Measurements from ENCODE around the gene HSDL2.
"Not testable (repeated sequence)": the region's sequence is repeated elsewhere in the genome, so short reads cannot be mapped to it uniquely, and the experiment has no call there.

HSDL2 gene

DNA sequence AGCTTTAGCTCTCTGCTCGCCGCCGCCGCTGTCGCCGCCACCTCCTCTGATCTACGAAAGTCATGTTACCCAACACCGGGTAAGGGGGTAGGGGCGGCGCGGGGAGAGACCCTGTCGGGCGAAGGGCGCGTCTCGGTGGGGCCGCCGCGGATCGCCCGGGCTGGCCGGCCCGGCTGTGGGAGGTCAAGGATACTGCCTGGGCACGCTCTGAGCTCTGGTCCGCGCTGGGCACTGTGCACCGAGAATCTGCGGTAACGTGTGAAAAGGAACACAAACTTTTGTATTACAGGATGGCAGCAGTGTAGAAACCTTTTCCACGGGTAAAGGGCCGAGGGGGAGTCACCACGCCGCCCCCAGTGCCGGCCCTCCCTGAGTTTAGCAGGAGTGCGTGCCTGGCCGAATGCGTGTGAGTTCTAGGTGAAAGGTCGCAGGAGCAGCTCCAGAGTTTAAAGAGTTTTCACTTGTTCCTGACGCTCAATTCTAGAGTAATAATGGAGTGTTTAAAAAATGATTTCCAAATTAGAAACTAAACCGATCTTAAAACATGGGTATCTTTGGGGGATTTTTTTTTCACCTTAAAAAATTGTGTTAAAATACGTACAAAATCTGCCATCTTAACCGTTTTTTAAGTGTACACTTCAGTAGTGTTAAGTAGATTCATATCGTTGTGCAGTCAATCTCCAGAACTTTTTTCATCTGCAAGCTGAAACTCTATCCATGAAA, at the start of gene HSDL2:
HSDL2 (plus strand) TSS at position 7 of the 723 bp plus-strand sequence; CDS start at position 63, 56 bp downstream.
- no peak for DNase-seq

DNA sequence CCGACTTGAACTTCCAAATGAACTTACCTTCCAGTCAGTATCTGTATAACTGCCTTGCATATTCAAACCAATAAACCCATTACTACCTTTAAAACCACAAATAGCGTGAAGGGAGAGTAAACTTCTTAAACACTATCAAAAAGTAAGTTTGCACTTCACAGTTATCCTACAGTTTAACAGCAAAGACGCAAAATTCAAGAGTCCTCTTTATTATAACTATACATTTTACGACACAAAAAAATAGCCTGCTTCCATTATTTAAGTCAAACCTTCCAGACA, 48.3 kb upstream of the HSDL2 start:
- DNase-seq: no peak

DNA sequence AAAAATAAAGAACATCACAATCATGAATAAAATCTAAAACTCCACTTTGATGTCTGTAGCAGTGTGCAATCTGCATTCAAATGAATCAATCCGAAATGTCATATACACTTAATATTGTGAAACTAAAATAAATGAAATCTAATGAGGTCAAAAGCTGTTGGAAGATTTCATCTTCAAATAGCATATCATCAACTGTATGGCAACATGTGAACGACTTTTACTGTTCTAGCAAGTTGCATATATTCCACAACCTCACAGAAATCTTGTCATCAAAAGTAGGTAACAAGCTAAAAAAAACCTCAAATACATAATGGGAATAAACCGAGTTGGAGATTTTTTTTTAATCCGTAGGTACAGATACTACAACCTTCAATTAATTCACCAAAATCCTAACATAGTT, 47.7 kb upstream of the HSDL2 start:
- no peak for DNase-seq

DNA sequence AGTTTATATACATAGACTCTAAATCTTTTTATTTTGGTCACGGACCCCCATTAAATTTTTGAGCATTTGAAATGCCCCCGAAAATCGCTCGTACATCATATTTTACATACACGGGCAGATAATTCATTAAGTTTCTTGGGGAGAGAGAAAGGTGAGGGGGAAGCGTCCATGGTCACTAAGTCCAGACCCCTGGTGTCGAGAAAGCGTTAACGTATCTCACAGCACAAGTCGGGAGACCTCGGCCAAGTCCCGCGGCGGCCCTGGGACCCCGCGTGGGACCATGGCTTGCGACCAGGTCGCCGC, 47.3 kb upstream of the HSDL2 start:
- no peak for DNase-seq

DNA sequence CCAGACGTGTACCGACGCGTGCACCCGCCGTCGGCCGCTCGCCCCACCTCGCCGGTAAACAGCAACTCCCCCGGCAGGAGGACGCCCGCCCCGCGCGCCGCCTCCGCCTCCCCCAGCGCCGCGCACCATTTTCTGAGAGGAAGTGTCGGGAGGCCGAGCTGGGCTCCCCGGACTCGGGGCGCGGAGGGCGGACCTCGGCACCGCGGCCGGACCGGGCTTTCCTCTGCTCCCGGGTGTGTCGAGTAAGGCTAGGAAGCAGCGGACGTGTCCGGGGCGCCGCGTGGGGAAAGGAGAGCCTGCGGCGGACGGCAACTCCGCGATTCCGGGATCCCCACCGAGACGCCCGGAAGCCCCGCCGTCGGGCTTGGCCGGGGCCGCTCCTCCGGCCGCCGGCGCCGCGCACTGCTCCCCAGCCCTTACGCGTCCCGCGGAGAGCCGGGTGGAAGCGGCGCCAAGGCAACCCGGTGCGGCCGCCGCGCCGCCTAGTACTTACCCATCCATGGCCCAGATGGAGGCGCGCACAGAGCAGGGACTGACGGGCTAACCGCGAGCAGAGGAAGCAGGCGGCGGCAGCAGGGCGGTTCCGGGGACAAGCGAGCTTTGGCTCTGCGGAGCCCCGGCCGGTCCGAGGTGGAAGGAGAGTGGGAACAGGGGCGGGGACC, 46.8 kb upstream of the HSDL2 start, which contains the start of gene PTBP3:
PTBP3 (minus strand) TSS at position 643 of the 662 bp plus-strand sequence. CDS start 35,754 bp downstream, outside the sequence.
- no peak for DNase-seq

DNA sequence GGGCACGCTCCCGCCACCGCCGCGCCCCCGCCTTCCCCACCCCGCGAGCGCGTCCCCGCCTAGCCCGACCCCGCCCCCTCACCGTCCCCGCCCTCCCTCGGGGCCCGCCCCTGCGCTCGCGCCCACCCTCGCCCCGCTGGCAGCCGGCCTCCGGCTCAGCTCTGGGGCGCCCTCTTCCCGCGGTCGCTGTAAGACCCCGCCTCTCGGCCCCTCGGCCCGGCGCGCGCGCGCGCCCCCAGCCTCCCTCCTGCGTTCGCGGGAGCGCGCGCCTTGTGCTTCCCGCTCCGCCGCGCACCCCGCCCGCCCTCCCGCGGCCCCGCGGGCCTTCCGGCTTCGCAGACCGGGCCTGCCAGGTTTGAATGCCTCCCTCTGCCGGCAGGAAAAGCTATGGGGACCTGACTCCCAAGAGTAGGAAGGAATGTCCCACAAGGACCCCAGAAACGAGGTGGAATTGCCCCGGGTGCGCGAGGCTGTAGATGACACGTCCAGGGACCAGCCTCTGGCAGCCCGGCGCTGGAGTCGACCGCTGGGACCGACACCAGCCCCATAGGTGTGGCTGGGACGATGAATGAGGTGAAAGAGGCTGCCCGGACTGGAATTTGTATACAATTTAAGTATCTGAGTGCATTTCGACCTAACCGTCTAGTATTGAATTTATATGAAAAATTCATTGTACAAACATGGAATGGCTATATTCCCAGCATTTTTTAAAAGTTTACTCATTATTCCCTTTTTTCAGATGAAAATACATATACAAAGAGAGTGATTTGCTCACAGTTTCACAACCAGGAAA, 46.1 kb upstream of the HSDL2 start:
- peak; percentile 43 for DNase-seq

DNA sequence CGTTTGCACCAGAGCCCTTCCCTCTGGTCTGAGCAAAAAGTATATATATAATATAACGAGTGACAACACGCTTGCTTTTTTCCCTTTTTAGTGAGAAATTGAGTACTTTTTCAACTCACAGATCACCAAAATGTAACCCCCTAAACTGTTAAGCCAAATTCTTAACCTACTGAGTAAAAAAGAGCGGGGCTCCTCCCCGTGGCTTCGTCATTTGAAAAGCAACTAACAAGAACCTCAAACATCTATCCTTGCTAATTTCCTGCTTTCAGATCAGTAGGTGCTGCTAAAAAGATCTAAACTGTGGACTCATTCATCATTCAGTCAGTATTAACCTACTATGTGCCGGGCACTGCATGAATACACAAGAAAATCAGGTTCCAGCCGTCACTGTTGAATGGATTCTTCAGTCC, 45.5 kb upstream of the HSDL2 start:
- DNase-seq: no peak

DNA sequence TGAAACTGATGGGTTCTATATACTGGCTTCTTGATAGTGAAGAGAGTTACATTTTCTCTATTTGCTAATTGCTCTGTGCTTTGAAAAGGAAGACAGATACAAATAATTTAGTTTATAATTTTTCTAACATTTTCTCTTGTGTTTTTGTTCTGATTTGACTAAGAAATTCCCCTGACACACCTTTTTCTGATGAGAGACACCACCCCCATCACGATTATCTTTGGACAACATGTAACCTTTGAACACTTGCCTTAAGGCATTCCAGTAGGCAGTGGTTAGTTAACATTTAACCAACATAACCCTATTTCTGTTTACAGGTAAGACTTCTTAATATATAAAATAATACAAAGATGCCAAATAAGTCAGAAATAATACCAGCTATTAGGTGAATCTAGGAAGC, 42.4 kb upstream of the HSDL2 start:
- no peak for DNase-seq

DNA sequence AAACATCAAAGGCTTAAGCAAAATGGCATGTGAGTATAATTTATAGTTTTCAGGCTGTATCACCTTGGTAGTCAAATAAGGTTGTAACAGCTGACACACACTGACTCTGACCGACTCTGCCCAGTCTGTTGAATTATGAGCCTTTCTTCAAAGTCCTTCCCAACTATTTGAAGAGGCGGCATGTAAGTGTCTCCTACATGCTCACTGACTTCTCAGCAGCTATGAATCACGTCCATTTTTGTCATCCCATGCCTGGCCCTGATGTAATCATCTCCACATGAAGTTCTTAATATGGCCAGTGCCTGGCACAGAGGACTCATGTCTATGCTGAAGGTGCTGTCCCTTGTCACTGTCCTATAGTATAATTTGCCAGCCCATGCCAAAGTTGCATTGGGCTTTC, 41.3 kb upstream of the HSDL2 start:
- DNase-seq: no peak

DNA sequence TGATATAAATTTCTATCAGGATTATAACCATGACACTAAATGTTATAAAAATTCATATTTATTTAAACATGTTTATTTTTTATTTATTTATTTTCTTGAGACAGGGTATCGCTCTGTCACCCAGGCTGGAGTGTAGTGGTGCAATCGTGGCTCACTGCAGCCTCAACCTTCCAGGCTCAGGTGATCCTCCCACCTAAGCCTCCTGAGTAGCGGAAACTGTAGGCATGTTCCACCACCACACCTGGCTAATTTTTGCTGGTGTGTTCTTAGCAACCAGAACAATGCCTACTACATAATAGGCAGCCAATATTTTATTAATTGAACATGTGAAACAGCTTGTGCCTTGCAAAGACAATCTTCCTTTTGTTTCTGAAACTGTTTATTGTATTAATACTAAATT, 40.0 kb upstream of the HSDL2 start:
- DNase-seq: no peak

DNA sequence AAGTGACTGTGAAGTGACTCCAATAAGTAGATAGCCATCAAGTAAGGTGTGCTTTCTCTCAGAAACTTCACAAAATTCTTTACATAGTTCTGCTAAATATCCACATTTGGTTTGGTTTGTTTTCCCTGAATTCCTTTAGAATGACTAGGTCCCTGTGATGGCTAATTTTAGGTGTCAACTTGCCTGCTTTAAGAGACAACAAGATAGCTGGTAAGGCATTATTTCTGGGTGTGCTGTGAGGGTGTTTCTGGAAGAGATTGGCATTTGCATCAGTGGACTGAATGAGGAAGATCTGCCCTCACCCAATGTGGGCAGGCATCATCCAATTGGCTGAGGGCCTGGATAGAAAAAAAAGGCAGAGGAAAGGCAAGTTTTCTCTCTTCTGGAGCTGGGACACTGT, 38.2 kb upstream of the HSDL2 start:
- no peak for DNase-seq

DNA sequence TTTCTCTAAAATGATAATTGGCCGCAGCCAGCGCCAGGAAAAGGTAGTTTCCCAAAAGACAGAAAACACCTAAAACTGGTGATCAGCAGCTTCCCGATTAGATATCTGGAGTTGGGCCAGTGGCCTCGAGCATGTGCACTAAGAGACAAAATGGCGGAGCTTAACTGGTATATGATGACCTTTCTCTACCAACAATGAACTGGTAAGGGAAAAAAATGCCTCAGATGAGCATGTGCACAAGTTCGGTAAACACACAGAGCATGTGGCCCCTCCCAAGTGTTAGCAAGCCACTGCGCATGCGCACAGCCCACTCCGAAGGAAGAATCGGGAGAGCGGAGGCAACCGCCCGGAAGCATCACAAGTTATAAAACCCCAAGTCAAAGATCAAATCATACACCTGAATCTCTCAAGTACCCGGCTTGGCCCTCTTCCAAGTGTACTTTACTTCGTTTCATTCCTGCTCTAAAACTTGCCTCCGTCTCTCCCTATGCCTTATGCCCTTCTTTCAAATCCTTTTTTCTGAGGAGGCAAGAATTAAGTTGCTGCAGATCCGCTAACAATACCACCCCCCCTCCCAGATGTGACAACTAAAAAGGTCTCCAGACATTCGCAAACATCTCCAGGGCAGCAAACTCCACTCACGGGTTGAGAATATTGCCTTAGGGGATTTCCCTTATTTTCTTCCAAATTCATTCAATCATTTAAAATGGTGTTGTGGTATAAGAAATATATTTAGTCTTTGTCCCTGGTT, 31.5 kb upstream of the HSDL2 start:
- no peak for DNase-seq

DNA sequence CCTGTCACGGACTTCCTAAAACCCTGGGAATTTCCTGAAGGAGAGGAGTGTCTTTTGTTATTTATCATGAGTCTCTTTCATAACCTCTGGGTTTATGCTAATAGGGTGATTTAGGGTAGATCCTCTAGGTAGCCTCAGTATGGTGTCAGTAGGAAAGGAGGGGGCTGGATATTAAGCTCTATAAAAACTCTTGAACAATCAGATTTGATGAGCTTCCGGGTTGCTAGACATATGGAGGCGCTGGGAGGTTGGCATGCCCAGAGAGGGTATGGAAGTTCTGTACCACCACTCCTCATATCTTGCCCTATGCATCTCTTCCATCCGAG, 30.9 kb upstream of the HSDL2 start:
- no peak for DNase-seq

DNA sequence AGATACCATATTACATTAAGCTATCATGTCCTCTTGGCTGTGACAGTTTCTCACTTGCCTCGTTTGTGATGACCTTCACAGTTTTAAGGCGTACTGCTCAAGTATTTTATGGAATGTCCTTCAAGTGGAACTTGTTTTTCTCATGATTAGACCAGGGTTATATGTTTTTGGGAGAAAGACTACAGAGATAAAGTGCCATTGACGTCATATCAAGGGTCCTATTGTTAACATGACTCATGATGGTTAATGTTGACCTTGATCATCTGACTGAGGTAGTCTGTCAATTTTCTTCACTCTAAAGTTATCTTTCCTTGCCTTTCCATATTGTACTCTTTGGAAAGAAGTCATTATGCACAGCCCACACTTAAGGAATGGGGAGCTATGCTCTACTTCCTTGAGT, 28.7 kb upstream of the HSDL2 start:
- DNase-seq: no peak

DNA sequence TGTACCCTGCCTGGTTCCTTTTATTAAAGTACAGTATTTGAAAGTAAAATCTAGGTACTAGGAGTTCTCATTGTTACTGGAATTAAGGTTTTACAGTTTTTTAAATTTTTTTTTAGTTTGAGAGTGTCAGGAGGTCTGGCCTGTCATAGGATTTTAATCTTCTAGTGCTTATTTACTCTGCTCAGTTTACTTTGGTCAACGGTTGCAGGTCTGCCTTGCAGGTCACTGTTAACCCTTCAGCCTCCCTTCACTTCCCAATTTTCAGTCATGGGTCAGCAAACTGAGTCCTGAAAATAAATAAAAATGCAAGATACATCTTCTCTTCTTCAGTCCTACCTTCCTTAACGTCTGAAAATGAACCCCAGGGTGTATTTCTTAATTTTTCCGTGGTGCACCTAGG, 27.7 kb upstream of the HSDL2 start:
- no peak for DNase-seq

DNA sequence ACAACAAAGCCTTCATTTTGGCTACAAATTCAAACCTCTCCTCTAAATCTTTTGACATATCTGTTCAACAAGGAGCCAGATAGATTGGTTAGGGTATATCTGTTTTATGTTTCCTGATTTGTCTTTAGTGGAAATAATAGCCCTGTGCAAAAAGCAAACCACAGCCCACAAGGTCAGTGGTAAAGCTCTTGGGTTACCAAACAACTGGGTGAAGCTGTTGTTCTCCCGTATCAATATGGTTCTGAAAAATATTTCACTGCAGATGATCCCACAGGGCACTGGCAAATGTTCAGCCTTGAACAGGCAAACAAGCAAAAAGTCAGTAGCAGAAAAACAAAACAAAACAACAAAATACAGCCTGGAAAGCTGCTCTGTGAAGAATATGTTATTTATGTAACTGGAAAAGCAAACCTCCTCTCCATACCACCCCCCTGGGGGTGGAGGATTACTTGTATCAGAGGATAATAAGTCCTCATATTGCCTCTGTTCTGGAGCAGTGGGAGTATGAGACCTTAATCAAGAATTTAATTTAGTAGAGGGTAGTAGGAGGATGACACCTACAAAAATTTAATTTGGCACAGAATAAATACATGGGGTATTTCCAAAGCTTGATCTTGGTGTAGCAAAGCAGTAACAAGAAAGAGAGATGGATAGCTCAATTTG, 25.7 kb upstream of the HSDL2 start:
- no peak for DNase-seq

DNA sequence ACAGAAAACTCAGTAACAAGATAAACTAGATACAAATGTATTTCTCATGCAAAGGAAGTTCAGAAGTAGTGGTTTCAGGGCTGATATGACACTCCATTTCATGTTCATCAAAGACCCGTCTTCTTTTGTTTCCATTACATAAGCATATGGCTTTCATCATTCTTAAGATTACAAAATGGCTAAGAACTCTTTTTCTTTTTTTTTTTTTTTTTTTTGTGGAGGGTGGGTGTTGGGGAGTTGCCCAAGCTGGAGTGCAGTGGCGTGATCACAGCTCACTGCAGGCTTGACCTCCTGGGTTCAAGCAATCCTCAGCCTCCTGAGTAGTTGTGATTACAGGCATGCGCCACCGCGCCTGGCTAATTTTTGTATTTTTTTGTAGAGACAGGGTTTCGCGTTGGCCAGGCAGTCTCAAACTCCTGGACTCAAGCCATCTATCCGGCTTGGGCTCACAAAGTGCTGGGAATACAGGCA, 24.4 kb upstream of the HSDL2 start:
- DNase-seq: no peak

DNA sequence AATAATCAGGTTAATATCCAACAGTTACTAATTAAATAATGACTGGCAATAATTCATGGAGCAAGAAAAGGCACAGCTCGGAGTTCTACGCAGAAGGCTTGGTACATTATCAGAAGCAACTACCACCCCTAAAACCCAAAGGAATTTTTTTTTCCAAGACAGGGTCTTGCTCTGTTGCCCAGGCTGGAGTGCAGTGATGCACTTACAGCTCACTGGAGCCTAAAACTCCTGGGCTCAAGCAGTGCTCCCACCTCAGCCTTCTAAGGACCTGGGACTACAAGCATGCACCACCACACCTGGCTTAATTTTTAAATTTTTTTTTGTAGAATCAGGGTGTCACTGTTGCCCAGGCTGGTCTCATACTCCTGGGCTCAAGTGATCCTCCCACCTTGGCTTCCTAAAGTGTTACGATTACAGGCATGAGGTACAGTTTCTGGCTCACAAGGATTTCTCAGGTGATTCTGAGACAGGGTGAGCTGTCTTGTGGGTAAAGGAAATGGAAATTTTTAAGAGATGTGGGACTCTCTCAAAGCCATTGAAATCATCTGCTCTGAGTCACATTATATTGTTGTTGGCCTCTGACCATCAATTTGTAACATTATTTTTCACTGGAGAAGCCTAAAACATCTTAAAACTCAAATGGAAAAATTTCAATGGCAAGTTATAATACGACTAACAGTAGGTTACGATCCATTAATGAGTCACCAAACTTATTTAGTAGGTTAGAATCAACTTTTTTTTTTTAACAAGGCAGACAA, 19.7 kb upstream of the HSDL2 start:
- no peak for DNase-seq

DNA sequence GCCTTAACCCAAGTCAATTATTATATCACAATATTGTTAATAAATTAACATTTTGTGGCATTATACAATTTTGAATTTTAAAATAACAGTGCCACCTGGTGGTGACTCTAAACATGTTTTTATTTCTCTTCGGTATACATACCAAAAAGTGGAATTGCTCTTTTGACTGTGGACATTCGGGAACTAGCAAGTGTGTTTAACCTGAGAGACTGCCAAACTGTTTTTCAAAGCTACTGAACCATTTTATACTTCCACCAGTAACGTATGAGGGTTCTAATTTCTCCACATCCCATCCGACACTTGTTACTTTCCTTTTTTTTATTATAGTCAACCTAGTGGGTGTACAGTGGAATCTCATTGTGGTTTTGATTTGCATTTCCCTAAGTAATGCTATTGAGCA, 18.3 kb upstream of the HSDL2 start:
- no peak for DNase-seq

DNA sequence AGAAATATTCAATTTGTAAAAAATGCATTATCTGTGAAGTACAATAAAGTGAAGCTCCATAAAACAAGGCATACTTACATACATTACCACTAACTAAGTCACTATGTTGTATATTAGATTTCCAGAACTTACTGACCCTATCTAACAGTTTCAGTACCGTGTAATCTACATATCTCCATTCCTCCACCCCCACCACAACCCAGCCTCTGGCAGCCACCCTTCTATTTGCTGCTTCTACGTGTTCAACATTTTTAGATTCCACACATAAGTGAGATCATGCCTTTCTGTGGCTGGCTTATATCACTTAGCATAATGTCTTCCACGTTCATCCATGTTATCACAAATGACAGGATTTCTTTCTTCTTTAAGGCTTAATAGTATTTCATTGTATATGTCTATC, 15.1 kb upstream of the HSDL2 start:
- DNase-seq: no peak

DNA sequence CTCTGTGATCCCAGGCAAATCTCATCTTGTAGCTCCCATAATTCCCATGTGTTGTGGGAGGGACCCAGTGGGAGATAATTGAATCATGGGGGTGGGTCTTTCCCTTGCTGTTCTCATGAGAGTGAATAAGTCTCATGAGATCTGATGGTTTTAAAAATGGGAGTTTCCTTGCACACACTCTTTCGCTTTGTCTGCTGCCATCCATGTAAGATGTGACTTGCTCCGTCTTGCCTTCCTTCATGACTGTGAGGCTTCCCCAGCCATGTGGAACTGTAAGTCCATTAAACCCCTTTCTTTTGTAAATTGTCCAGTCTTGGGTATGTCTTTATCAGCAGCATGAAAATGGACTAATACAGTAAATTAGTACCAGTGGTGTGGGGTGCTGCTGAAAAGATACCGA, 14.7 kb upstream of the HSDL2 start:
- not testable (repeated sequence) for DNase-seq

DNA sequence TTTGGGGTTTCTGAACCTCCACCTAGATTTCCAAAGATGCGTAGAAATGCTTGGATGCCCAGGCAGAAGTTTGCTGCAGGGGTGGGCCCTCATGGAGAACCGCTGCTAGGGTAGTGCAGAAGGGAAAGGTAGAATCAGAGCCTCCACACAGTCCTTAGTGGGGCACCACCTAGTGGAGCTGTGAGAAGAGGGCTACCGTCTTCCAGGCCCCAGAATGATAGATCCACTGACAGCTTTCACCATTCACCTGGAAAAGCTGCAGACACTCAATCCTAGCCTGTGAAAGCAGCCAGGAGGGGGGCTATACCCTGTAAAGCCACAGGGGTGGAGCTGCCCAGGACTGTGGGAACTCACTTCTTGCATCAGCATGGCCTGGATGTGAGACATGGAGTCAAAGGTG, 13.3 kb upstream of the HSDL2 start:
- DNase-seq: no peak

Data from SIG-M5 (cell line).